NB4 (cell line): ENCODE results near the gene PNCK.

Experiments used
- DNase-seq: peaks from one replicate; pipeline ENCODE4 v3.0.0; 2010; ENCODE audit warnings: low read depth
- H3K4me3 ChIP-seq: one replicate; pipeline ENCODE4 v1.5.1; 2011; ENCODE audit warnings: mild to moderate bottlenecking, low read depth, low read length, moderate library complexity
- MYC ChIP-seq: IDR thresholded peaks from 2 replicates; pipeline ENCODE4 v1.6.1; 2011; ENCODE audit warnings: low read depth, low read length
- POLR2A ChIP-seq: IDR thresholded peaks from 2 replicates; pipeline ENCODE4 v1.6.1; 2011; ENCODE audit warnings: mild to moderate bottlenecking; ENCODE audit not compliant: insufficient read length; ENCODE audit errors: extremely low read depth
- TF ChIP-seq, protein P1 (sequence below): IDR thresholded peaks from one replicate; pipeline ENCODE4 v1.5.1; 2012; ENCODE audit warnings: low read depth, low read length
- TF ChIP-seq, protein P2 (sequence below): IDR thresholded peaks from 2 replicates; pipeline ENCODE4 v1.6.1; 2011; ENCODE audit warnings: low read depth, low read length

Gene PNCK

DNA sequence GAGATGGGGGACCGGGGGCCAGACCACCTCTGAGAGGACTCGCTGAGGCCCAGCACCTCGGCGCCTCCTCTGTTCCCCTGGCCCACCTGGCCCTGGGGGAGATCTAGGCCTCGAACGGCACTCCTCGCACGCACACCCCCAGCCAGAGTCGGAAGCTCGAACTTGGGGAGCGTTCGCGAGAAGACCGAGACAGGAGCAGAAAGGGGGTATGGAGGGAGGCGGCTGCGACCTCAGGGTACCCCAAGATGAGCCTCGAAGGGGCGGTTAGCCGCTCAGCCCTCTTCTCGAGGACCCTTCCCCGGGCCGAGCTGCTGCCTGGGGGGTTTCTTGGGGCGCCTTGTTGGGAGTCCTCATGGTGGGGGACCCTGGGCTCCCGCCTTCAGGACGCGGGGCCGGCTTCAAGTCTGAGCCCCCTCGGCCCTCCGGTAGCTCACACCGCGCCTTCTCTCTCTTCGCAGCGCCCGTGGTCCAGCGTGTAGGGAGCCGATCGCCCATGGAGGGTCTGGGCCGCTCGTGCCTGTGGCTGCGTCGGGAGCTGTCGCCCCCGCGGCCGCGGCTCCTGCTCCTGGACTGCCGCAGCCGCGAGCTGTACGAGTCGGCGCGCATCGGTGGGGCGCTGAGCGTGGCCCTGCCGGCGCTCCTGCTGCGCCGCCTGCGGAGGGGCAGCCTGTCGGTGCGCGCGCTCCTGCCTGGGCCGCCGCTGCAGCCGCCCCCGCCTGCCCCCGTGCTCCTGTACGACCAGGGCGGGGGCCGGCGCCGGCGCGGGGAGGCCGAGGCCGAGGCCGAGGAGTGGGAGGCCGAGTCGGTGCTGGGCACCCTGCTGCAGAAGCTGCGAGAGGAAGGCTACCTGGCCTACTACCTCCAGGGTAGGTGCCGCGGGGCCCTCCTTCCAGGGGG lies 25.9 kb downstream of the PNCK start:
- TF ChIP-seq MYC (no peak), POLR2A (no peak)
- no peak overlapping the region for H3K4me3 ChIP-seq
- no peak for DNase-seq

DNA sequence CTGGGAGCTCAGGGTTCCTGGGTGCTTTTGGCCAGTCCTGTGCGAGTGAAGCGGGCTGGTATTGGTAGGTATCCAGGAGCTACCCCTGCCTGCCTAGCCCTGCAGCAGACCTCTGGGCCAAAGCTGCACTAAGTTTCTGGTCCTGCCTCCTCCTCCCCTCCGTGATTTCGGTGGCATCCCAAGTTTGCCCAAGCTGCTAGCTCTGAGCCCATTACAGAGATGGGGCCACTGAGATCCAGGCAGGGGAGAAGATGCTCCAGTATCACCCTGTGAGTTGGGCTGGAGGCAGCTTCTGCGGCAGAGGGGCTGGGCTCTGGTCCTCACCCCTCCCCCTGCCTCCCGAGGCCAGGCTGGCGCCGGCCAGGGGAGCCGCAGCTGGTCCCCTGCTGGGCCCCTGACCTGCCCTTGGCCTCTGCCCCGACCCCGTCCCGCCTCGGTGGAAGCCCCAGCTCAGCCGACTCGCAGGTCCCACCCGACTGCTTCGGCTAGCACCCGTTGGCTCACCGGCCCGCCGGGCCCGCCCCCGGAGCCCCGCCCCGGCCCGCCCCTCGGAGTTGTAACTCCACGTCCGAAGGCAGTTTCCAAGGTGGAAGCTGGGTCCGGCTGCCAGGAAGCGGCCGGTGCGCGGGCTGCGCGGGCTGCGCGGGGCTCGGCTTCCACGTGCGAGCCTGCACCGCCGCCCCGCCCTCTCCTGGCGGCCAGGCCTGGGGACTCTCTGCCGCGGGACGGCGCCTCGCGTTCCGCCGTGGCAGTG lies 26.8 kb downstream of the PNCK start, which contains the start of gene DUSP9:
DUSP9 (plus strand) TSS at position 584 of the 754 bp plus-strand sequence. CDS start 751 bp downstream, outside the sequence.
- TF ChIP-seq, protein P1, sequence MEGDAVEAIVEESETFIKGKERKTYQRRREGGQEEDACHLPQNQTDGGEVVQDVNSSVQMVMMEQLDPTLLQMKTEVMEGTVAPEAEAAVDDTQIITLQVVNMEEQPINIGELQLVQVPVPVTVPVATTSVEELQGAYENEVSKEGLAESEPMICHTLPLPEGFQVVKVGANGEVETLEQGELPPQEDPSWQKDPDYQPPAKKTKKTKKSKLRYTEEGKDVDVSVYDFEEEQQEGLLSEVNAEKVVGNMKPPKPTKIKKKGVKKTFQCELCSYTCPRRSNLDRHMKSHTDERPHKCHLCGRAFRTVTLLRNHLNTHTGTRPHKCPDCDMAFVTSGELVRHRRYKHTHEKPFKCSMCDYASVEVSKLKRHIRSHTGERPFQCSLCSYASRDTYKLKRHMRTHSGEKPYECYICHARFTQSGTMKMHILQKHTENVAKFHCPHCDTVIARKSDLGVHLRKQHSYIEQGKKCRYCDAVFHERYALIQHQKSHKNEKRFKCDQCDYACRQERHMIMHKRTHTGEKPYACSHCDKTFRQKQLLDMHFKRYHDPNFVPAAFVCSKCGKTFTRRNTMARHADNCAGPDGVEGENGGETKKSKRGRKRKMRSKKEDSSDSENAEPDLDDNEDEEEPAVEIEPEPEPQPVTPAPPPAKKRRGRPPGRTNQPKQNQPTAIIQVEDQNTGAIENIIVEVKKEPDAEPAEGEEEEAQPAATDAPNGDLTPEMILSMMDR, result no peak
- TF ChIP-seq POLR2A (no peak), MYC (no peak)
- TF ChIP-seq, protein P2, sequence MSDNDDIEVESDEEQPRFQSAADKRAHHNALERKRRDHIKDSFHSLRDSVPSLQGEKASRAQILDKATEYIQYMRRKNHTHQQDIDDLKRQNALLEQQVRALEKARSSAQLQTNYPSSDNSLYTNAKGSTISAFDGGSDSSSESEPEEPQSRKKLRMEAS, result no peak
- no peak within 1 kb of the TSS for H3K4me3 ChIP-seq
- peak; percentile 57 for DNase-seq

DNA sequence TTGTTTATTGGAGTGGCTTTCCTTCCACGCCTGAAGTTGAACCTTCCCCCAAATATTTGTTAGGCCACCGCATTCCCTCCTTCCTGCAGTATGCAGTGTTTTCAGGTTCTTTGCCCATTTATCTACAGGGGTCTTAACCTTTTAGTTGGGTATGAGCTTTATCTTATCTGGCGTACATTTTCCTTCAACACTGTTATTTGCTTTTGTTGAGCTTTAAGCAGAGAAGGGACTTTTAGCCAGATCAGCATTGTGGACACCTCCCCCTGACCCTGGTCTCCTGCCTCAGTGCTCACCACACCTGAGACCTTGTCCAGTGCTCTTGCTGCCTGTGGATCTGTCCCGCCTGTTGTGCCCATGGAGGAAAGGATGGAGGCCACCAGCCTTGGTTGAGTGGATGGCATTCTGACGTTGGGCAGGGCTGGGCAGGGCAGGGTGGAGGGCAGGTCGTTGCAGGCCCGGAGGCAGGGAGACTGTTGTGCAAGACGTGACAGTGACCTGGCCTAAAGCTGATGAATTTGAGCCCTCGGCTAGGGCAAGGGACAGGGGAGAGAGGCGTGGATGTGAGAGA lies 27.6 kb downstream of the PNCK start:
- TF ChIP-seq POLR2A, result no peak
- TF ChIP-seq, protein P2, result no peak
- TF ChIP-seq, protein P1, result no peak
- no peak overlapping the region for H3K4me3 ChIP-seq
- no peak for DNase-seq

DNA sequence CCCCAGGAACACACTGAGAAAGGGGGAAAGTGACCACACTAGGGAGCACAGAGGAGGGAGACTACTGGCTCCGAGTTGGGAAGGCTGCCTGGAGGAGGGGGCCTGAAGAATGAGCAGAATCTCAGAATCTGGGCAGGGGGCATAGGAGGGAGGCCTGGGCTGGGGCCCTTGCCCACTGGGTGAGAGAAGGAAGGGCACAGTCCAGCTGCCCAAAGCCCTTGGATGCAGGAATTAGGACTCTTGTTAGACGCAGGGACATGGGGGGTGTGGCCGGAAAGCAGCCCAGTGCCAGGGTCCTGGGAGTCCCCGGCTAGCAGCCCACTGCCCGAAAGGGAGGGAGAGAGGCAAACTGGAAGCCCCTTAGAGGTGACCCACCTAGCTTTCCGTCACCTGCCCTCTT lies 28.5 kb downstream of the PNCK start:
- DNase-seq, result no peak
- TF ChIP-seq, protein P2, result no peak
- TF ChIP-seq MYC (no peak), POLR2A (no peak)
- TF ChIP-seq, protein P1, result no peak
- no peak overlapping the region for H3K4me3 ChIP-seq

DNA sequence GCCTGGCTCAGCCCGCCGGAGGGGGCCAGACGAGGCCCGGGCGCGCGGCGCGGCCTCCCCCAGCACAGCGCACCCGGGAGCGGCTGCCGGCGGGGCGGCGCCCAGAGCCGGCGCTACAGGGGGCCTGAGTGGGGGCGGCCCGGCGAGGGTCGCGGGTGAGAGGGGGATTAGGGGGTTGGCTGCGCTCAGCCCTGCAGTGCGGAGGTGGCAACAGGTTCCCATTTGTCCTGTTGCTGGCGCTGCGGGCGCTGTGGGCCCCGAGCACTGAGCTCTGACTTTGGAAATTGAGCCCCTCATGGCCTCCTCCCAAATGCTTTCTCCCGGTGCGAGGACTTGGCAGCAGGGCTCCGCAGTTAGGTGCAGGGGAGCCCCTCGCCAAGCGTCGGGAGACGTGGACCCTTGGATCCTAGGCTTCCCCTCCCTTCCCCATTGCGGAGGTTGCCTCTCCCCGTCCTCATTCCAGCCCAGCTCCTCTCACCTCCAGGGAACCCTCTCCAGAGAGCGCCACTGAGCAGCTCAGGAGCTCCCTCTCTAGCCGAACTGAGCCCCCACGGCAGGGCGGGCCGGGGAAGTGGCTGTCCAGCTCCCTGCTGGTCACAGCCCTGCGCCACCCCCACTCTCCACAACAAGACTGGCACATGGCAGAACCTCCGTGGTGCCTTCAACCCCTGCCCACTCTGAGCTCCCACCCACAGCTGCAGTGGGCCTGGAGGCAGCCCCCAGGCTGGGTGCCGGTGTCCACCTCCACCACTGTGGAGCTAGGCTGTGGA lies 29.1 kb downstream of the PNCK start:
- H3K4me3 ChIP-seq, result no peak overlapping the region
- TF ChIP-seq, protein P2, result no peak
- TF ChIP-seq MYC (no peak), POLR2A (no peak)
- TF ChIP-seq, protein P1, result no peak
- no peak for DNase-seq
